ENCODE results near the gene RPS27A.
"Not testable (repeated sequence)": the region's sequence is repeated elsewhere in the genome, so short reads cannot be mapped to it uniquely, and the experiment has no call there.

RPS27A gene

DNA sequence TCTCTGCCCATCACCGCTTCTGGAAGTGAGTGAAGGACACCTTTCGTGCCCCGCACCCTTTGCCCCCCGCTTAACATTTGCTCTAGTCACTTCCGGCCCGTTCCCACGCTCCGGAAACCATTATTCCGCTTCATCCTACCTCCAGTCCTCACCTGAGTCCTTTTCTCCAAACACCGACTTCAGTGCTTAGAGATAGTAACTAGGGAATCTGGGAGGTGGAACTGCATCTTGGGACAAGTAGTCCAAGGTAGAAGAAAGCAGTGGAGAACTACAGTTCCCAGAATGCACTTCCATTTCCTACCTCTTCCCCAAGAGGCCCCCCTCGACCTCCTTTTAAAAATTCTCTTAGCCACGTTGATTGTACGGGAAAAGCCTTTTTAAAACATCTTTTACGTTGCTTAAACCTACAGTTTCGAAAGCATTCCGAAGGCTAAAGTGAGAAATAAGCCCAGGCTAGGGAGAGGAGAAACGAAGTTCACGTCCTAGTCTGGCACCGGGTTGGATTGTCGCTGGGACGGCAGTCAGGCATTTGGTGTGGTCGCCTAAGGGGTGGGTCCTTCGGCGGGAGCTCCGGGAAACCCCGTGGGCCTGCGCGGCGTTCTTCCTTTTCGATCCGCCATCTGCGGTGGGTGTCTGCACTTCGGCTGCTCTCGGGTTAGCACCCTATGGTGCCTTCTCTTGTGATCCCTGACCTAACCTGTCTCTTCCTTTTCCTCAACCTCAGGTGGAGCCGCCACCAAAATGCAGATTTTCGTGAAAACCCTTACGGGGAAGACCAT, at the start of gene RPS27A, which contains the start of gene CLHC1:
TSS of gene RPS27A (plus strand) at position 605 of the 779 bp plus-strand sequence. CDS start at position 742, 137 bp downstream.
TSS of gene CLHC1 (minus strand) at position 210 of the 779 bp plus-strand sequence. CDS start 9,882 bp downstream, outside the sequence.
- DNase-seq, result peak; percentile 94

DNA sequence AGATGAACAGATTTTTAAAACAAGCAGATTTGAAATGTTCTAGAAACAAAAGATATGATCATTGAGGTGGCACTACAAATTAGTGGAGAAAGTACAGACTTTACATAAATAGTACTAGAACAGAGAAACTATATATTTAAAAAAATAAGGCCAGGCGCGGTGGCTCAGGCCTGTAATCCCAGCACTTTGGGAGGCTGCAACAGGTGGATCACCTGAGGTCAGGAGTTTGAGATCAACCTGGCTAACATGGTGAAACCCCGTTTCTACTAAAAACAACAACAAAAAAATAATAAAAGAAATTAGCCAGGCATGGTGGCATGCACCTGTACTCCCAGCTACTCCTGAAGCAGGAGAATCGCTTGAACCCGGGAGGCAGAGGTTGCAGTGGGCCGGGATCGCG, 45.7 kb upstream of the RPS27A start:
- not testable (repeated sequence) for DNase-seq

DNA sequence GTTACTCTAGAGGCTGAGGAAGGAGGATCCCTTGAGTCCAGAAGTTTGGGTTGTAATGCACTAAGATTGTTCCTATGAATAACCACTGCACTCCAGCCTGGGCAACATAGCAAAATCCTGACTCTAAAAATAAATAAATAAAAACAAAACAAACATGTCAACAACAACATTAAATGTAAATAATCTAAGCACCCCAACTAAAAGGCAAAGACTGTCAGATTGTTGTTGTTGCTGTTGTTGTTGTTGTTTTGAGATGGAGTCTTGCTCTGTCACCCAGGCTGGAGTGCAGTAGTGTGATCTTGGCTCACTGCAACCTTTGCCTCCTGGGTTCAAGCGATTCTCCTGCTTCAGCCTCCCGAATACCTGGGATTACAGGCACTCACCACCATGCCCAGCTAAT, 40.6 kb upstream of the RPS27A start:
- DNase-seq, result not testable (repeated sequence)

DNA sequence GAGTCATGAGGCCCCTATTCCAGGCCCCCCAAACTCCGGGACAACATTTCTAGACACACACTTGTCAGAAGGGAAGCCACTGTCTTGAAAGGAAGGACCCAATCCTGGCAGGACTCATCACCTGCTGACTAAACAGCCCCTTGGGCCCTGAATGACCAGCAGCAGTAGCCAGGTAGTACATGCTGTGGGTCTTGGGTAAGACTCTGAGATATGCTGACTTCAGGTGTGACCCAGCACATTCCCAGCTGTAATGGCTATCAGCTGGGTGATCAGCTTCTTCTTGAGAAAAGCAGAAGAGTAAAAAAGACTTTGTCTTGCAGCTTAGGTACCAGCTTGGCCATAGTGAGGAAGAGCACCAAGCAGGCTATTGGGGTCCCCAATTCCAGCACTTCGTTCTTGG, 36.0 kb upstream of the RPS27A start:
- no peak for DNase-seq

DNA sequence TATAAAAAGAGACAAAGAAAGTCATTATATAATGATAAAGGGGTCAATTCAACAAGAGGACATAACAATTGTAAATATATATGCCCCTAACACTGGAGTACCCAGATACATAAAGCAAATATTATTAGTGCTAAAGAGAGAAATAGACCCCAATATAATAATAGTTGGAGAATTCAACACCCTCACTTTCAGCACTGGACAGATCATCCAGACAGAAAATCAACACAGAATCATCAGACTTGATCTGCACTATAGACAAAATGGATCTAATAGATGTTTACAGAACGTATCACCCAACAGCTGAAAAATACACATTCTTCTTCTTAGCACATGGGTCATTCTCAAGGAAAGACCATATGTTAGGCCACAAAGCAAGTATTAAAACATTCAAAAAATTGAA, 32.1 kb upstream of the RPS27A start:
- DNase-seq, result no peak

DNA sequence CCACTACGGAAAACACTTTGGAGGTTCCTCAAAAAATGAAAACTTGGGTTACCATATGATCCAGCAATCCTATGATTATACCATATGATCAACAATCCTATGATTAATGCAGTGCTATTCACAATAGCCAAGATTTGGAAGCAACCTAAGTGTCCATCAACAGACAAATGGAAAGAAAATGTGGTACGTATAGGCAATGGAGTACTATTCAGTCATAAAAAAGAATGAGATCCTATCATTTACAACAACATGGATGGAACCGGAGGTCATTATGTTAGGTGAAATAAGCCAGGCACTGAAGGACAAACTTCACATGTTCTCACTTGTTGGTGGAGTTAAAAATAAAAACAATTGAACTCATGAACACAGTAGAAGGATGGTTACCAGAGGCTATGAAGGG, 28.0 kb upstream of the RPS27A start:
- no peak for DNase-seq

DNA sequence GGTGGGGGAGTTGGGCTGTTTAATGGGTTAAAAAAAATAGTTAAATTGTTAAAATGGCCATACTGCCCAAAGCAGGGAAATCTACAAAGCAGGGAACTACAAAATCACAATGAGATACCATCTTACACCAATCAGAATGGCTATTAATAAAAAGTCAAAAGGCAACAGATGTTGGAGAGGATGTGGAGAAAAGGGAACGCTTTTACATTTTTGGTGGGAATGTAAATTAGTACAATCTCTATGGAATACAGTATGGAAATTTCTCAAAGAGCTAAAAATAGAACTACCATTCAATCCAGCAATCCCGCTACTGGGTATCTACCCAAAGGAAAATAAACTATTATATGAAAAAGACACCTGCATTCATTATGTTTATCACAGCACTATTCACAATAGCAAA, 27.5 kb upstream of the RPS27A start:
- no peak for DNase-seq

DNA sequence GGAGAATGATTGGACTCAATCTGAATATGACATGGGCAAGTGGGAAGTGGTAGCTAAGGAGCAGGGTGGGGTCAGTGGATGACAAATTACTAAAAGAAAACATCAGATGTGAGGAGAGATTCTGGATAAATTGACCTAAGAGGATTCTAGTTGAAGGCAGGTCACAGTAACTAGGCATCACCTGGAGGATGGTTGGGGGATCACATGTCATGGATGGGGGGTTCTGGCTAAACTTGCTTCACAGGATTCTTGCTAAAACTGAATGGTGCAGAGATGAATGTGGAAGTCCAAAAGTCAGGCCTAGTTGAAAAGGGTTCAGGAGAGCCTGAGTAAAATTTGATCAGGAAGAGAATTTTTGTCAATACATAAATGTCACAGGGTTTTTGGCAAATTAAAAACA, 18.7 kb upstream of the RPS27A start:
- no peak for DNase-seq

DNA sequence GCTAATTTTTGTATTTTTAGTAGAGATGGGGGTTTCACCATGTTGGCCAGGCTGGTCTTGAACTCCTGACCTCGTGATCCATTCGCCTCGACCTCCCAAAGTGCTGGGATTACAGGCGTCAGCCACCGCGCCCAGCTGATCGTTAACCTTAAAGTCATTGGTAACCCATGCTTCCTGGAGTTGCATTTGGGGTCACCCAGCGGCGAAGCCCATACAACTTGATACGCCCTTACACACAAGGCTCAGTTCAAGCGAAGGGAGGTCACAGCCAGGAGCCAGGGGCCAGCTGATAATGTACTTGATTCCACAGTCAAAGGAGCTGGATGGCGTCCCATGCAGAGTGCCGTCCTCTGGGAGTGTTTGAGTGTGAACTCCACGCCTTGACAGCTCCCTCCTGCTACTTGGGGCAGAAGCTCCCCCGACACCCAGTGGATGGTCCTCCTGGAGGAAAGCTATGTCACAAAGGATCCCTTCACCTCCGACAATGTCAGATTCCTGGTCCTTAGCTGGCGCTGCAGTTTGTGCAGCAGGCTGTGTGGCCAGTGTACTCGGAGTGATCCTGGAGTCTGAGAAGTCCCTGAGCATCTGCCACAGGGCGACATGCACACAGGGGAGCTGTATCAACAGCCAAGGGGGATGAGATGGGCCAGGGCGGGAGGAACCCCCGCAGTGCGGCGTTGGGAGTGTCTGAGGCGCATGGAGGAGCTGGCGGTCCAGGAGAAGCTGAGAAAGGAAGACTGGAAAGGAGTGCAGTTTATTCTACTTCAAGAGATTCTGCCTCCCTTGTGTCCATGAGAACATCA, 8.3 kb upstream of the RPS27A start:
- DNase-seq, result no peak

DNA sequence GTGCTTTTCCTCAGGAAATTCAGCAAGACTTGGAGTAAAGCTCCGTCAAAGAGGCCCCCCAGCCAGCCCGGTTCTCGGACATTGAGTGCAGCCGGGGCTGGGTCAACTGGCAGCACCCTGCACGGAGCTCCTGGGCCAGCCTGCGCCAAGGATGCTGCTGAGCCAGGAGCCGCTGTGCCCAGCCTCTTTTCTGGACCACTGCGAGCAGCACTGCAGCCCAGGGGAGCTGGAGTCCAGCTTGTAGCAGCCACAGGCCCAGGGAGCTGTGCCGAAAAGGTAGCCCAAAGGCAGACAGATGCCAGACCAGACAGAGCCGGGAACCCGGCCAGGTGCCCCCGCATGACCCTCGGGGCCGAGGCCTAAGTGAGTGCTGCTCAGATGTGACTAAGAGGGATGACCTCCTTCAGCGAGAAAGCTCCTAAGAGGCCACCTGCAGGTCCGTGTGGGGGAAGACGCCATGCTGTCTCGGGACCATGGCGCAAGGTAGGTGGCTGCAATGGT, 7.7 kb upstream of the RPS27A start:
- DNase-seq, result no peak

DNA sequence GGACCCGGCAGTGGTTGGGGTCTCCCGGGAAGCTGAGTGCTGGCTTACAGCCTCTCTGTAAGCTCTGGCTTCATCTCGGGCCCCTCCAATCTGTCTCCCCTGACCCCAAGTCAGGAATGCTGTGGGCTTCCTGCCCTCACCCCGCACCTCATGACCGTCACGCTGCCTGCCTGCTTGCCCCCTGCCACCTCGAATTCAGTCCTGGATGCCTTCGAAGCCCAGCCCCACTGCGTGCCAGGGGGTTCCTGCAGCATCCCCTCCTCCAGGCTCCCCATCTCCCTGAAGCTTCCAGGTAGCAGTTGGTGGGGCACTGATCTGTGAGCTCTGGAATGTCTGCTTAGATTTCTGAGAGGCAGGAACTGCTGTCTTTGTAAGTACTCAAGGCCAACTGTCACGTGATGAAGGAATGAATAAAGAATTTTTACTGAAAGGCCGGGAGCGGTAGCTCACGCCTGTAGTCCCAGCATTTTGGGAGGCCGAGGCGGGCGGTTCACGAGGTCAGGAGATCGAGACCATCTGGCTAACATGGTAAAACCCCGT, 6.9 kb upstream of the RPS27A start:
- DNase-seq, result no peak

DNA sequence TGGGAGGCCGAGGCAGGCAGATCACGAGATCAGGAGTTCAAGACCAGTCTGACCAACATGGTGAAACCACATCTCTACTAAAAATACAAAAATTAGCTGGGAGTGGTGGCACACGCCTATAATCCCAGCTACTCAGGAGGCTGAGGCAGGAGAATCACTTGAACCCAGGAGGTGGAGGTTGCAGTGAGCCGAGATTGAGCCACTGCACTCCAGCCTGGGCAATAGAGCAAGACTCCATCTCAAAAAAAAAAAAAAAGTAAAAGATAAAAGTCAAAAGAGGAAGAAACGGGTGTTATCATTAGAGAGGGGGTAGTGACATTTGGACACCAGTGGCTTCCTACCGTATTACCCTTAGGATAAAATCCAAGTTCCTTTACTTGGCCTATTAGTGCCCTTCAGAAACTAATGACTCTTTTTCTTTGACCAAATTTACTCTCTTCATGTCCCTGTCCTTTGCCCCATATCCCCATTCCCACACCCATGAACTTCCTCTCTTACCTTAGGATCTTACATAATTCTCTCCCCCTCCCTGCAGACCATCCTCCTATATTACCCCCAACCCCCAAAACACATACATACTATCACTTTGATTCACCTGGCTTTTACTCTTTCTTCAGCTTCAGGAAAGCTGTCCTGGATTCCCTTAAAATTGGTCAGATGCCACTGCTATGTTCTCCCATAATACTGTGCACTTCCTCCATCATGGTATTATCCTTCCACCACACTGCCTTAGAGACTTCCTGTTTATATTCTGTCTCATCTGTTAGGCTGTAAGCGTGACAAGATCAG, 4.9 kb upstream of the RPS27A start:
- DNase-seq, result not testable (repeated sequence)

DNA sequence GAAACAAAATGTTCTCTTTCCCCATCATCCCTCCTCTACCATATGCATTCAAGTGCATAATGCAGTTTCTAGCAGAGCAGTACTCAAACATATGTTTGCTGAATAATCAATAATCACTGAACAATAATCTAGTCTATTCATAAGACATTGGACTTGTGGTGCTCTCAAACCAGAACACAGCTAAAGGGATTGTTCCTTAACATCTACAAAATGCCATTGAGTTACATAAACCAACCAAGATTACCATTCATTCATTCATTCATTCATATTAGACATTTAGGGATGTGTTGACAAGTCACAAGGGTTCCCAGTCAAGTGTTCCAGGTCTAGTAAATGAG, 4.3 kb upstream of the RPS27A start:
- no peak for DNase-seq

DNA sequence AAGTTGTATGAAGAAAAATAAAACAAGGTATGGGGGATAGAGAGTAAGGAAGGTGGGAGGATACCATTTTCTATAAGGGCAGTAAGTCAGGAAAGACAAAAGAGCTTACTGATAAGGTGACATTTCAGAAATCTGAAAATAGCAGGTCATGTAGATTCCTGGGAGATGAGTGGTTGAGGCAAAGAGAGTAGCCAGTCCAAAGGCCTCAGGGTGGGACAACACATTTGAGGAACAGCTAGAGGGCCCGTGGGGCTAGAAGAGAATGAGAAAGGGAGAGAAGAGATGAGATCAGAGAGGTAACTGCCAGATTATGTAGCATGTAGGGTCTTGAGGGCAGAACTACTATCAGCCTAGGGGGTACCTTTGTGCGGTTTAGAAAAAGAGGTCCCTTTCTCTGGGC, 3.3 kb upstream of the RPS27A start:
- no peak for DNase-seq

DNA sequence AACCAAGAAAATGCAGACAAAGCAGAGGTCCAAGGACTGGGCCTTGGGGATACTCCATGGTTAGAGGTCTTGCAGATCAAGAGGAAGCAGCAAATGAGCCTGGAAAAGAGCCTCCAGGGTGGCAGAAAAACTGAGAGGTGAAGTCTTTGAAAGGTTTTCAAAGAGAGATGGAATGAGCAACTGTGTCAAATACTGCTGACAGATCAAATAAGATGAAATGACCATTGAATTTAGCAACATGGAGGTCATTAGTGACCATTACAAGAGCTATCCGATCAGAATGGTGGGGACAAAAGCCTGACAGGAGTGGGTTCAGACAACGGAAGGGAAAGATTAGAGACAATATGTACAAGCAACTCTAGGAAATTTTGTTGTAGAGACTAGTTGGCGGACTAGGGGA, 1.9 kb upstream of the RPS27A start:
- no peak for DNase-seq

DNA sequence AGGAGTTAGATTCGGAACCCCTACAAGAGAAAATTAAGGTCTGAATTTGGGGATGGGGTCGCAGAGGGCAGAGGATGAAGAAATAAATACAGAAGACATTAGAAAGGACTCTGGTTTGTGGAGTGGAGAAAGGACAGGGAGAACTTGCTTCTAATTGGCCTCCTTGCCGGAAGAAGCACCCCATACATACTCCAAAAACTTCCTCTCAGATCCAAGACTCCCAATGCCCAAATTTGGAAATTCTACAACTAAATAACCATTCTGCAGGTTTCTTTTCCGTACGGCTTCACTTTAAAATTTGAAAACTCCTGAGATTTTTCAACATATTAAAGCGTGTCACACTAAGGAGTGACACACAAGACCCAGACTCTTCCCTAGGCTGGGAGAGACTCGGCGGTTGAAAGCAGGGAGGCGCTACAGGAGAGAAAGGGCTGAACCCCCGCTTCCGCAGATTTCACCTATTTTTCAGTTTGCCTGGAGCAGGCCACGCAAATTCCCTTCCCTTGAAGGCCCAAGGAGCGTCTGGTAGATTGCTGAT, 873 bp upstream of the RPS27A start:
- no peak for DNase-seq

DNA sequence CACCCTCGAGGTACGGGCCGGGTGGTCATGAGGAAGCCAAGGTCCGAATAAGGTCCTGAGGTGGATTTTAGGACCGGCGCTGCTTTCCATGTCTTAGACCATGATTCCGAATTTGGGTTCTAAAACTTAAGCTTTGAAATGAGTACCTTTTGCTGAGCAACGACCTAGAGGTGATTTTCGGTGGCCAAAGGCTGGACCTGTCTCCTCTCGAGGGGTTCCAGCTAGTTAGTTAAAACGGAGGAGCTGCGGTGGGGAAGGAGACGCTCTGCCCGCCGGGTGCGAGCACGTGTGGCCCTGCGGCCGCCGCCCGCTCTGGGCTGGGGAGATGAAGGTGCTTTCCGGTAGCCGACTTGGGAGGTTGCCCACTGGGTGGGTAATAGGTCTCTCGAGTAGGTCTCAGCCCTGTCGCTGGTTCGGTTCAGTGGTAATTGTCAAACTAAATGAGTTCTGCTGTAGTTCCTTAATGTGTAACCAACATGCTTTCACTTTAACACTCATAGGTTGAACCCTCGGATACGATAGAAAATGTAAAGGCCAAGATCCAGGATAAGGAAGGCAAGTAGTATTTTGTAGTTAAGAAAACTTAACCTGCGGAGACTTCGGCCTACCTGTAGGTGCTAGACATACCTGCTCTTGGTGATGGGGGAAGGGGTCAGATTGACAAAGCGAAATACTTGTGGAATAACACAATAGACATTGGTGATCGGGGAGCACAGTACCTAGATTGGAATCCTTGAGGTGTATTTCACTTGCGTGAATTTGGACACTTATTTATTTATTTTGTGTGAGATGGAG, 572 bp downstream of the RPS27A start:
- DNase-seq, result peak; percentile 44

DNA sequence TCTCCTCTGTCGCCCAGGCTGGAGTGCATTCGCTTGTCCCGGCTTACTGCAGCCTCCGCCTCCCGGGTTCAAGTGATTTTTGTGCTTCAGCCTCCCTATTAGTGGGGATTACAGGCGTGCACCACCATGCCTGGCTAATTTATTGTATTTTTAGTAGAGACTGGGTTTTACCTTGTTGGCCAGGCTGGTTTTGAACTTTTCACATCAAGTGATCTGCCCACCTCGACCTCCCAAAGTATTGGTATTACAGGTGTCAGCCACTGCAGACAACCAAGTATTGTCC, 1.1 kb downstream of the RPS27A start:
- DNase-seq, result no peak

DNA sequence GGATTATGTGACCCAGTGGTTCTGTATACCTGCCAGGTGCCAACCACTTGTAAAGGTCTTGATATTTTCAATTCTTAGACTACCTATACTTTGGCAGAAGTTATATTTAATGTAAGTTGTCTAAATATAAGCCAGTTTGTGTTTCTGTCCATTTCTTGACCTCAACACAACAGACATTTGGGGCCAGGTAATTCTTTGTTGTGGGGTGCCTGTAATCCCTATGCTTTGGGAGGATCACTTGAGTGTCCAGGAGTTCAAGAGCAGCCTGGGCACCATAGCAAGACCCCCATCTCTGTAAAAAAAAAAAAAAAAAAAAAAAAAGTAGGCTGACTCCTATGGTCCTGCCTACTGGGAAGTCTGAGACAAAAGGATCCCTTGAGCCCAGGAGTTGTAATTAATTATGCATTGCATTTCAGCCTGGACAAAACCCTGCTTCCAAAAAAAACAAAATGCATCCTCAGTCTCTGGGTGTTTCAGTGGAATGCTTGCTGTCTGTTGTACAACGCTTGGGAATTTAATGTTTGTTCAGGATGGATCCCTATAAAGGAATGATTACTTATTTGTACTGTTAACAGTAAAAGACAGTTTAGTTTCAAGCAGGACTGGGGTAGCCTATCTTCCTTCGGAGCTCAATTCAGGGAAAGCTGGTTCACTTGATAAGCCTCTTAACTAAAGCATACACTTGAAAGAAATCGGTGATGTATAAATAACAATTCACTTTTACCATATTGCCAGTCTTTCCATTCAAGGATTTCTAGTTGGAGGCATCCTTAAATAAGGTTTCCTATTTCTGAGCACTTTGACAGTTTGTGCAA, 3.4 kb downstream of the RPS27A start:
- DNase-seq, result no peak

DNA sequence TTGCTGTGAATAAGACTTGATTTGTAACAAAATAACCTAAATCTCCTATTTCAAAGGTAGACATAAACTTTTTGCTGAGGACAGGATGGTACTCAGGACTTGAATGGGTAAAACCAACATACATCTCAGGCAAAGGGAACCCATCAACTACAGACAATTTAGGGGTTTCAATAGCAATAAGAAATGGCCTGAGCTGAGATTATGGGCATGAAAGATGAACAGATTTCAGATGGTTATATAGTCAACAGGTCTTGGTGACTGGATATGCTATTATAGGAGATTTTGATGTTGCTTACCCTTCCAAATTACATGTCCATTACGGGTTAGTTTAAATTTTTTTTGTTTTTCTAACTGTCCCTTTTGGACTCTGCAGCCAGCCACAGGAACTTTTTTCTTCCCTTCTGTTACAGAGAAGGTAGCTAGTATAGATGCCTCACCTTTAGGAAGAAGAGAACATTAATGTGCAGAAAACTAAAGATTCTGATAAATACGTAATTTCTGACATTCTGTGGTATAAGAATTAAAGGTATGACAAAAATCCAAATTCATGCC, 4.6 kb downstream of the RPS27A start:
- no peak for DNase-seq
